K562 (cell line): ENCODE results near the gene MYO1F. TPM values are rescaled to one million over a fixed set of nuclear protein-coding genes. Genes with fewer than 3 reads are reported as not detected.

Experiments used
- ATAC-seq: fragments of 200-7000 bp; cut with Tn5 transposase; 3 replicates; pipeline ENCODE4 v1.9.1; 2020; ENCODE audit warnings: moderate library complexity
- BruUV-seq: library from RNA; stranded (reverse); fragments of 400-500 nt; replicated peaks from 2 replicates; lab custom pipeline; 2021; lab: Mats Ljungman, UMichigan
- CTCF ChIA-PET: fragments of 300-600 bp; formaldehyde crosslinking; extraction: SDS; loops from one replicate; lab custom pipeline; 2021; ENCODE audit warnings: low intra/inter-chr PET ratio; lab: Yijun Ruan, JAX
- POLR2A ChIA-PET: fragments of 300-600, 350-650 bp; sonication (Branson Sonifier 250); formaldehyde crosslinking; extraction: SDS; loops from one replicate; lab custom pipeline; 2021; ENCODE audit warnings: antibody characterized with exemption, inconsistent platforms; lab: Yijun Ruan, JAX
- DNase-seq, 4 experiments: peaks; one replicate each; pipeline versions ENCODE4 v3.0.0 to v3.0.0-alpha.2; 2011 to 2018; ENCODE audit warnings: low spot score in 3 of 4, mixed read lengths in 3 of 4; ENCODE audit errors: extremely low read depth in 1 of 4
- FAIRE-seq: peaks from 2 replicates; lab custom pipeline; 2011; peaks lifted over from hg19 to GRCh38; lab: Jason Lieb, UNC
- H2AFZ ChIP-seq: 2 replicates; pipeline ENCODE4 v1.6.0; 2011; ENCODE audit warnings: low read depth, low read length, control low read depth, inconsistent platforms
- H3K27ac ChIP-seq: fragments of 200-600 bp; 3 replicates; pipeline ENCODE4 v1.8.0; 2011; ENCODE audit warnings: low read depth, mild to moderate bottlenecking, control low read depth, inconsistent platforms, low read length, moderate library complexity, mixed read lengths; ENCODE audit errors: extremely low read depth
- H3K27me3 ChIP-seq, 2 experiments: fragments of 300-600 bp in 1 of 2; 2 replicates in 1 of 2; 3 replicates in 1 of 2; pipeline versions ENCODE4 v1.6.0 to v1.8.0; 2011; ENCODE audit warnings: inconsistent platforms in 2 of 2, low read length in 2 of 2, mild to moderate bottlenecking in 1 of 2, mixed read lengths in 1 of 2, moderate library complexity in 1 of 2; ENCODE audit not compliant: control insufficient read depth in 2 of 2, insufficient read depth in 2 of 2
- H3K36me3 ChIP-seq: fragments of 300-600 bp; 3 replicates; pipeline ENCODE4 v1.8.0; 2011; ENCODE audit warnings: mild to moderate bottlenecking, low read length, inconsistent platforms; ENCODE audit not compliant: control insufficient read depth, insufficient read depth
- H3K4me1 ChIP-seq, 2 experiments: fragments of 200-600 bp in 1 of 2; replicated peaks in 1 of 2; 2 replicates in 1 of 2; 3 replicates in 1 of 2; pipeline versions ENCODE4 v1.5.1 to v1.8.0; 2011; ENCODE audit warnings: inconsistent platforms in 2 of 2, low read length in 2 of 2, mild to moderate bottlenecking in 1 of 2, mixed read lengths in 1 of 2, moderate library complexity in 1 of 2; ENCODE audit not compliant: control insufficient read depth in 2 of 2, insufficient read depth in 2 of 2
- H3K4me2 ChIP-seq: 2 replicates; pipeline ENCODE4 v1.6.1; 2011; ENCODE audit warnings: low read length, control low read depth, inconsistent platforms, mixed read lengths; ENCODE audit not compliant: insufficient read depth
- H3K4me3 ChIP-seq: fragments of 200-600 bp; sonication (generic), shearing (Covaris generic); 2 replicates; pipeline ENCODE4 v1.5.1; 2016; ENCODE audit warnings: control low read depth, inconsistent platforms
- H3K79me2 ChIP-seq: fragments of 200-600 bp; 3 replicates; pipeline ENCODE4 v1.8.0; 2011; ENCODE audit warnings: low read length, inconsistent platforms; ENCODE audit not compliant: control insufficient read depth, insufficient read depth
- H3K9ac ChIP-seq, 2 experiments: 2 replicates each; pipeline versions ENCODE4 v1.6.0 to v1.6.1; 2011; ENCODE audit warnings: low read depth in 2 of 2, low read length in 2 of 2, control low read depth in 1 of 2, inconsistent platforms in 1 of 2, mild to moderate bottlenecking in 1 of 2, mixed read lengths in 1 of 2; ENCODE audit not compliant: insufficient read depth in 1 of 2
- H3K9me1 ChIP-seq: one replicate; pipeline ENCODE4 v1.6.0; 2011; ENCODE audit warnings: inconsistent platforms, mild to moderate bottlenecking, low read length, moderate library complexity; ENCODE audit not compliant: control insufficient read depth, insufficient read depth
- H3K9me3 ChIP-seq: replicated peaks from 2 replicates; pipeline ENCODE4 v1.5.1; 2011; ENCODE audit warnings: low read depth, low read length, inconsistent platforms; ENCODE audit not compliant: control insufficient read depth, insufficient read depth
- H4K20me1 ChIP-seq: replicated peaks from 2 replicates; pipeline ENCODE4 v1.6.1; 2011; ENCODE audit warnings: low read length, inconsistent platforms, mixed read lengths; ENCODE audit not compliant: control insufficient read depth, insufficient read depth
- BRF1 ChIP-seq: IDR thresholded peaks from 3 replicates; pipeline ENCODE4 v1.6.1; 2011; ENCODE audit warnings: borderline replicate concordance, mild to moderate bottlenecking; ENCODE audit not compliant: insufficient read length; ENCODE audit errors: extremely low read depth
- CBFA2T2 ChIP-seq: fragments of 450-650 bp; conservative IDR thresholded peaks from 2 replicates; pipeline ENCODE4 v1.6.1; 2017; ENCODE audit warnings: mild to moderate bottlenecking
- CCAR2 ChIP-seq: fragments of 200-400 bp; formaldehyde crosslinking; IDR thresholded peaks from 2 replicates; pipeline ENCODE4 v1.6.1; 2017; ENCODE audit warnings: mild to moderate bottlenecking, low read depth, low read length
- CSDE1 ChIP-seq, 2 experiments: fragments of 450-650 bp; IDR thresholded peaks; 2 replicates each; pipeline ENCODE4 v1.6.1; 2016; ENCODE audit warnings: mild to moderate bottlenecking in 1 of 2
- HNRNPK ChIP-seq: fragments of 200-400 bp; formaldehyde crosslinking; IDR thresholded peaks from one replicate; pipeline ENCODE4 v1.6.1; 2018; ENCODE audit warnings: mild to moderate bottlenecking, low read depth, low read length; ENCODE audit not compliant: poor library complexity, severe bottlenecking
- KLF10 ChIP-seq: fragments of 250-450 bp; sonication (Bioruptor Pico); IDR thresholded peaks from 2 replicates; pipeline ENCODE4 v1.6.1; 2021; ENCODE audit warnings: matching md5 sums
- MCM3 ChIP-seq: fragments of 450-650 bp; IDR thresholded peaks from 2 replicates; pipeline ENCODE4 v1.6.1; 2016
- PML ChIP-seq: IDR thresholded peaks from 2 replicates; pipeline ENCODE4 v1.6.1; 2012; ENCODE audit warnings: low read length, inconsistent platforms
- RFX1 ChIP-seq: fragments of 450-650 bp; IDR thresholded peaks from 2 replicates; pipeline ENCODE4 v1.6.1; 2016; ENCODE audit warnings: mild to moderate bottlenecking, moderate library complexity
- TSC22D4 ChIP-seq: fragments of 450-650 bp; IDR thresholded peaks from 2 replicates; pipeline ENCODE4 v1.6.1; 2016; ENCODE audit warnings: missing genetic modification characterization, missing biosample characterization, control low read depth
- ZFP91 ChIP-seq: sonication (generic); formaldehyde crosslinking; IDR thresholded peaks from 2 replicates; pipeline ENCODE4 v1.8.0; 2022; ENCODE audit warnings: mild to moderate bottlenecking, missing genetic modification reagents
- ZNF165 ChIP-seq: fragments of 250-450 bp; sonication (Bioruptor Pico); IDR thresholded peaks from 2 replicates; pipeline ENCODE4 v1.4.0; 2020; ENCODE audit warnings: borderline replicate concordance
- ZSCAN32 ChIP-seq: fragments of 450-650 bp; formaldehyde crosslinking; IDR thresholded peaks from 2 replicates; pipeline ENCODE4 v1.4.0; 2020; ENCODE audit warnings: mild to moderate bottlenecking, moderate library complexity
- WGBS: fragments of 100-300 bp; shearing (Covaris generic); methylation state at CpG from one replicate; pipeline ENCODE4 v1.1.6; 2016; ENCODE audit warnings: low coverage, mixed read lengths; ENCODE audit not compliant: insufficient coverage; ENCODE audit errors: missing lambda C conversion rate; 5-methylcytosine and 5-hydroxymethylcytosine counted together
- in situ Hi-C: fragments of 300-500 bp; cut with MboI; formaldehyde crosslinking; loops from 4 replicates; pipeline ENCODE4 v1.15.0; 2018; ENCODE audit warnings: inconsistent platforms, mixed read lengths
- intact Hi-C: fragments of 100-400 bp; cut with micrococcal nuclease; formaldehyde crosslinking; loops from 2 replicates; pipeline ENCODE4 v1.14.2; 2022
- polyA plus RNA-seq, 8 experiments: library from polyadenylated mRNA; depleted of rRNA in 4 of 8; stranded (reverse) in 5 of 8; unstranded in 3 of 8; fragments of >200 nt; fragmentation: Nextera tagmentation in 2 of 8; fragmentation: Illumina TruSeq in 1 of 8; extraction: Ambion mirVana in 2 of 8; extraction: Trizol in 1 of 8; gene quantifications; 2 replicates each; pipeline versions ENCODE4 v1.2.1 to v1.2.3, GENCODE V29; 2011 to 2014; ENCODE audit warnings: inconsistent platforms in 1 of 8, missing spikeins in 1 of 8
- total RNA-seq, 7 experiments: library from RNA; depleted of rRNA in 6 of 7; stranded (reverse); fragments of >200 nt in 6 of 7; fragmentation: Illumina TruSeq in 2 of 7; extraction: Trizol in 2 of 7; gene quantifications; 2 replicates each; pipeline versions ENCODE4 v1.2.1 to v1.2.3, GENCODE V29; 2011 to 2021; ENCODE audit warnings: low replicate concordance in 1 of 7

Gene MYO1F
- total and polyA plus RNA-seq, 9 of the 15 experiments (the other 6 are each of a cell fraction or from before 2014, with no cell fraction given), result 0.78 to 9.4 (median 4.3) TPM

DNA sequence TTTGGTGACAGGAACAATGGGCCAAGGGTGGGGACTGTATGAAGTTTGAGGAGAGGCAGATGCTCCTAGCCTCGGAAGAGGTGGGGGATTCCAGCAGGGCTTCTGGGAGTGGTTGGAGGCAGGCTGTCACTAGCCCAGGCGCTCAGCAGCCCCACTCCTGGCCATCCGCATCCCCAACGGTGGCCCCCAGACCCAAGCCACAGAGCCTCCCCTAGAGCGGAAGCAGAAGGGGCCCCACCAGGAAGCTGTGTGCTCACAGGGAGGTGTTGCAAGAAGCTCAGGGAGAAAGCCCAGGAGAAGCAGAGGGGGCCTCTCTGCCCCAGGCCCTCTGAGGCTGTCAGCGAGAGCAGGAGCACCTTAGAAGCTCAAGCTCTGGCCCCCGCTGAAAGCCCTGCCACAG is 83.1 kb downstream of the MYO1F start:
- in situ Hi-C loops, result no loop called here
- intact Hi-C loops, result no loop called here
- 7% methylated on average over 5 of the region's 7 CpGs for WGBS
- H3K36me3 ChIP-seq, result no peaks in the 10 kb centered on the region; the same call in 2 of the 3 replicates
- FAIRE-seq, result no peak
- H3K27me3 ChIP-seq, result peaks cover 2 to 25% of the 10 kb centered on the region in 2 experiments; a peak in 4 of 5 replicates
- H4K20me1 ChIP-seq, result 0 out of 2 replicates have a peak, but pooled peaks cover 6% of the 10 kb centered on the region
- no peaks in the 10 kb centered on the region for H3K9me1 ChIP-seq
- no peaks in the 10 kb centered on the region for H3K79me2 ChIP-seq
- BruUV-seq, result no TSS peak
- H3K4me1 ChIP-seq, result peaks cover 0 to 25% of the 10 kb centered on the region in 2 experiments; a peak in 2 of 5 replicates
- H2AFZ ChIP-seq, result no peak overlapping the region
- CTCF ChIA-PET, result no interaction called here
- H3K9me3 ChIP-seq, result no peaks in the 10 kb centered on the region
- DNase-seq, result no peak
- H3K27ac ChIP-seq, result no peak overlapping the region
- ATAC-seq, result no peak
- no peak overlapping the region for H3K9ac ChIP-seq
- no peak overlapping the region for H3K4me3 ChIP-seq
- H3K4me2 ChIP-seq, result no peak overlapping the region
- POLR2A ChIA-PET, result interaction anchor here (0.9 to 1.8 kb wide), 2 partner anchors 8 to 20 kb away, joined by 4 to 10 read pairs; partner anchors contain the start of gene ZNF414
- no peak for TF ChIP-seq CCAR2
- TF ChIP-seq CBFA2T2, result no peak
- no peak for TF ChIP-seq MCM3
- TF ChIP-seq ZNF165 (CRISPR knock-in tag), result no peak
- no peak for TF ChIP-seq RFX1
- TF ChIP-seq ZFP91 (CRISPR knock-in tag), result no peak
- TF ChIP-seq PML, result no peak
- TF ChIP-seq ZSCAN32 (CRISPR knock-in tag), result no peak
- TF ChIP-seq TSC22D4 (tag), result no peak
- TF ChIP-seq HNRNPK, result no peak
- no peak for TF ChIP-seq KLF10
- no peak for TF ChIP-seq CSDE1 (IDR thresholded peaks at IDR 0.05)
- TF ChIP-seq BRF1, result no peak
